Urothelium cell line (cell line): Measurements from ENCODE around the gene MED13.
"Not testable (repeated sequence)": the region's sequence is repeated elsewhere in the genome, so short reads cannot be mapped to it uniquely, and the experiment has no call there.

Experiments used
- DNase-seq: peaks from one replicate; pipeline ENCODE4 v3.0.0; 2011; ENCODE audit warnings: low spot score, mixed read lengths
- FAIRE-seq: peaks from 2 replicates; lab custom pipeline; 2011; peaks lifted over from hg19 to GRCh38; lab: Jason Lieb, UNC

Gene MED13

DNA sequence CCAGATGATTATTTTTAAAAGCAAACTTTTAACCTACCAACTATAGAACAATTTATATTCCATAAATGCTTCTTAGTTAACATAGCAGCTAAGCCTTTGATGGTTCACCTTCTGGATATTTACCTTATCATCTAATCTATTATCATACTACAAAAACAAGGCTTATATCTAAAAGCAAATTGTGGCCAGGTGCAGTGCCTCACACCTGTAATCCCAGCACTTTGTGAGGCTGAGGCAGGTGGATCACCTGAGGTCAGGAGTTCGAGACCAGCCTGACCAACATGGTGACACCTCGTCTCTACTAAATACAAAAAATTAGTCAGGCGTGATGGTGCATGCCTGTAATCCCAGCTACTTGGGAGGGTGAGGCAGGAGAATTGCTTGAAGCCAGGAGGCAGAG, 61.9 kb downstream of the MED13 start:
- FAIRE-seq, DNase-seq: not testable (repeated sequence)

DNA sequence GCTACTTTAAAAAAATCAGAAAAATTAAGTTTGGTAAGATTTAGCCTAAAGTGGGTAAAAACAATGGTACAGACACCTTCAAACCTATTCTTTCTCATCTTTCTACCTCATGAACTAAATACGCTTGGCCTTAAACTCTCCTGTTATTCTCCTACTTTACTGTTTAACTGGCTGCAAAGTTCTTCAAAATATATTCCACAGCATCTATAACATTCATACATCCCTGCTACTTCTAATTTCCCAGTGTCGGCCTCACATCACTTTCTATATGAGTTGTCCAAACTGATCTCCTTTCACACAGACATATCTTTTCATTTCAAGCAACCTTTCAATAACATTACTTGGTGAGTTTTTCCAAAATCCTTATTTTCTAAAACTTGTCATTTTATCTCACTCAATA, 64.0 kb downstream of the MED13 start:
- DNase-seq, result no peak
- FAIRE-seq, result no peak

- DNase-seq (no peak), FAIRE-seq (no peak)
Measured at GRCh38 chr17:62000186-62000585, 64.9 kb downstream of the MED13 start.

DNA sequence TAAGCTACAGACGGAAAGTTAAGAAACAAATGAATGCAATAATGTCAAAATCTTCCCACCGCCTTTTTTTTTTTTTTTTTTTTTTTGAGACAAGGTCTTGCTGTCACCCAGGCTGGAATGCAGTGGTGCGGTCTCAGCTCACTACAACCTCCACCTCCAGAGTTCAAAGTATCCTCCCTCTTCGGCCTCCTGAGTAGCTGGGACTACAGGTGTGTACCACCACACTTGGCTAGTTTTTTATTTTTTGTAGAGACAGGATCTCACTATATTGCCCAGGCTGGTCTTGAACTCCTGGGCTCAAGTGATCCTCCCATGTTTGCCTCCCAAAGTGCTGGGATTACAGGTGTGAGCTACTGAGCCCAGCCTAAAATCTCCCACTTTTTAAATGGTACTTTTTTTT, 66.5 kb downstream of the MED13 start:
- not testable (repeated sequence) for FAIRE-seq, DNase-seq

GRCh38 chr17:61997664-61998063, 67.4 kb downstream of the MED13 start:
- FAIRE-seq, result no peak

DNA sequence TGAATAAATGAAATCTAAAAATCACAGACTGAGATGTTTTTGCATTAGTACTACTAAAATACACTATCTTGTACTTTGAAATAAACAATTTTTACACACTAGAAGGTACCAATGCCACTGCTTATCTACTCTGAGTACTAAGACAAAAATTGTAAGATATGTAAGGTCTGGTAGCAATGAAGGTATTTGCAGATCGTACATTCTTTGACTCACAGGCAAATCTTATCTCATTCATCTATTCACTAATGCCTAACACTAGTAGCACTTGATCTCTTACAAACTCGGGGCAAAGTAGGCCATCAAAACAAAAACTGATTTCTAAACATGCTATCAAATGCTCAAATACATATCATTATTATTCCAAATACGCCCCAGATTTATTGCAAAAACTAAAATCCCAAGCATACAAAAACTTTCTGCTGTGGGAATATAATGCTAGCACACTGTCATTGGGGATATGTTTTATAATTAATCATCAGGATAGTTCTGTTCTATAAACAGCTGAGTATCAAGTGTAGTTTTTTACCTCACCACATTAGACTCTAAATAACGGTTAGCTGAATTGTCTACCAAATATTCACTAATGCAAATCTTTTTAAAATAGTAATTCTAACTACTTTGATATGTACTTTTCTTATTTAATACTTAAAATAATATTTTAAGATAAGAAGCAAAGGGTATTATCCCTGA, 68.0 kb downstream of the MED13 start:
- DNase-seq (no peak), FAIRE-seq (peak; percentile 23)

More at GRCh38 chr17:61997664-61998063, 67.4 kb downstream of the MED13 start:
- no peak for DNase-seq

DNA sequence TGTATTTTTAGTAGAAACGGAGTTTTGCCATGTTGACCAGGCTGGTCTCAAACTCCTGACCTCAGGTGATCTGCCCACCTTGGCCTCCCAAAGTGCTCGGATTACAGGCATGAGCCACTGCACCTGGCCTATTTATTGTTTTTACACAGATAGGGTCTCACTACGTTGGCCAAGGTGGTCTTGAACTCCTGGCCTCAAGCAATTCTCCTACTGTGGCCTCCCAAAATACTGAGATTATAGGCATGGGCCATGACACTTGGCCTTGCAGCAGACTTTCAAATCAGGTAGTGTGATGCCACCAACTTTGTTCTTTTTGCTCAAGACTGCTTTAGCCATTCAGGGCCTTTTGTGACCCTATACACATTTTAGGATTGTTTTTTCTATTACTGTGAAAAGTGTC, 75.6 kb downstream of the MED13 start:
- FAIRE-seq (no peak), DNase-seq (no peak)

DNA sequence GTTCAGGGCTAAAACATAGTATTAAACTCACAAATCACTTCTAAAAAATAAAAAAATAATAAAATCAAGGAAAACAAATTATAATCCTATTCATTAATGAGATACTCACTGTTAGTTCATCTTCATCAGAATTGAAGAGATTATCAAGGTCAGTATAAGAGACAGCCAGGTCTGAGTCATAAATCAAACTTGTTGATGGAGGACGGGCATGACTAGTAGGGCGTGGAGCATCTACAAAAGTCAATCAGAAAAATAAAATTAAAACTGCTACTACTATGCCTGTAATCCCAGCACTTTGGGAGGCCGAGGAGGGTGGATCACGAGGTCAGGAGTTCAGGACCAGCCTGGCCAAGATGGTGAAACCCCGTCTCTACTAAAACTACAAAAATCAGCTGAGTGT, 78.2 kb downstream of the MED13 start:
- FAIRE-seq, result no peak

GRCh38 chr17:61984821-61985220, 80.3 kb downstream of the MED13 start:
- DNase-seq (no peak), FAIRE-seq (no peak)

More for the DNA sequence above, 78.2 kb downstream of the MED13 start:
- DNase-seq, result no peak

DNA sequence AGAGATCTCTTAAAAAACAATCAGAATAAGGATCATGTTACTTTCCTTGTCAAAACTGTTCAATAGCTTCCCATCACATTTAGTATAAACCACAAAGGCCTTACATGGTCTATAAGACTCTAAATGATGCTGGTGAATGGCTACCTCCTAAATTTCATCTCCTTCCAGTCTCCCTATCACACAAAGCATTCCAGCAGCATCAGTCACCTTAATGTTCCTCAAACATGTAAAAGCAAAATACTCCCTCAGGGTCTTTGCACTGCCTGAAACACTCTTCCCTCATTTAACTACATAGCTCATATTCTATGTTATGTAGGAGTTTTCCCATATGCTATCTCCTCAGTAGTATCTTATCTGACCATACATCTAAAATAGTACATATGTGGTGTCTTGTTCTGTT, 83.8 kb downstream of the MED13 start:
- DNase-seq (no peak), FAIRE-seq (no peak)

DNA sequence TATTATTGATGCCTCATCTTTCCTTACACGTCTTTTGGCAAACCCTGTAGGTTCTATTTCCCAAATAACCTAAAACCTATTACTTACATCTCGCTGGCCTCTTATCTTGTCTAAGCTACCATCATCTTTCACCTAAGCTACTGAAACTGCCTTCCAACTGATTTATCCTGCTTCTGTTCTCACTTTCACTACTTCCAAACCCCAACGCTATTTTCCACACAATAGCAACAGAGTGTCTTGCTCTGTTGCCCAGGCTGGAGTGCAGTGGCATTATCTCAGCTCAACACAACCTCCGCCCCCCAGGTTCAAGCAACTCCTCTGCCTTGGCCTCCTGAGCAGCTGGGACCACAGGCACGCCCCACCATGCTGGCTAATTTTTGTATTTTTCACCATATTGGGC, 84.5 kb downstream of the MED13 start:
- DNase-seq (no peak), FAIRE-seq (no peak)

DNA sequence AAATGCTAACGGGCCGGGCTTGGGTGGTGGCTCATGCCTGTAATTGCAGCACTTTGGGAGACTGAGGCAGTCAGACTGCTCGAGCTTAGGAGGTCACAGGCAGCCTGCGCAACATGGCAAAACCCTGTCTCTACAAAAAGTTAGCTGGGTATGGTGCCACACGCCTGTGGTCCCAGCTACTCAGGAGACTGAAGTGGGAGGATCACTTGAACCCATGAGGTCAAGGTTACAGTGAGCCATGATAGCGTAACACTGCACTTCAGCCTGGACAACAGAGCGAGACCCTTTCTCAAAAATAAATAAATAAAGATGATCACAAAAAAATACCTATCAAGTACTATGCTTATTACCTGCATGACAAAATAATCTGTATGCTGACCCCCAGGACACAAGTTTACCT, 91.0 kb downstream of the MED13 start:
- DNase-seq (no peak), FAIRE-seq (no peak)

DNA sequence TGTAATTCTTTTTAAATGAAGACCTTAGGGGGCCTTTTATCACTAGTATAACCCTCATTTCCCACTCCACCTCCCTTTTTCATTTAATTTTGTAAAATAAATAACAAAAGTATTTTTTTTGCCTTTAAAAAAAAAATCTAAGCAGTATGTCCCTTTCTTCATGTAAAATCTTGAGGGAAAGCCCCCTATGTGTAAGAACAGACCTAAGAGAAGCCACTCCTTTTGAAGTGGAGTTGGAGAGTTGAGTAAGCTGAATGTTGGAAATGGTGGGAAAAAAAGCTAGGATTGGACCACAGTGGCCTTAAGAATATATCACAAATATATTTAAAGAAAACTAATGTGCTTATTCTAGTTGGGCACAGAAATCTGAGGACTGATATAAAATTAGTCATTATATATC, 92.8 kb downstream of the MED13 start:
- FAIRE-seq (no peak), DNase-seq (no peak)

DNA sequence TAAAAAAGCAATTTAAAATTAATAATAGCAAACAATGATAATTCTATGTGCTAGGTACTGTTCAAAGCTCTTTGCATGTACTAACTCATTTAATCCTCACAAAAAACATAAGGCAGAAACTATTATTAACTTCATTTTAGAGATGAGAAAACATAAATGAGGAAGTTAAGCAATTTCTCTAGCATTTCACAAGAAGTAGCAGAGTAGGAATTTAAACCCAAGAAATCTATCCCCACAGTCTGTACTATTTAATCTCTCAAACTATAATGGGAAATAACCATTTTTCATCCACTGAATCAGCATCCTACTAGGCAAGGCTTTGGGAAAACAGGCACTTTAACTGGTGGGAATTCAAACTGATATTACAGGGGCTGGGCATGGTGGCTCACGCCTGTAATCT, 95.0 kb downstream of the MED13 start:
- no peak for DNase-seq

DNA sequence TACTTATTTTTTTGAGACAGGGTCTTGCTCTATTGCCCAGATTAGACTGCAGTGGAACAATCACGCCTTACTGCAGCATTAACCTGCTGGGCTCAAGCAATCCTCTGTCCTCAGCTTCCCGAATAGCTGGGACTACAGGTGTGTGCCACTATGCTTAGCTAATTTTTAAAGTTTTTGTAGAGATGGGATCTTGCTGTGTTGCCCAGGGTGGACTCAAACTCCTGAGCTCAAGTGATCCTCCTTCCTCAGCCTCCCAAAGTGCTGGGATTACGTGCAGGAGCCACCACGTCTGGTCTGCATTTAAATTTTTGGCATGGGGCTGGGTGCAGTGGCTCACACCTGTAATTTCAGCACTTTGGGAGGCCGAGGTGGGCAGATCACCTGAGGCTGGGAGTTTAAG, 96.3 kb downstream of the MED13 start:
- DNase-seq, result no peak

More for the DNA sequence above, 95.0 kb downstream of the MED13 start:
- no peak for FAIRE-seq

GRCh38 chr17:61967729-61968128, 97.3 kb downstream of the MED13 start:
- no peak for DNase-seq
- FAIRE-seq, result peak; percentile 40

More for the DNA sequence above, 96.3 kb downstream of the MED13 start:
- FAIRE-seq, result peak; percentile 23

GRCh38 chr17:61966191-61966590, 98.9 kb downstream of the MED13 start:
- FAIRE-seq (no peak), DNase-seq (no peak)

GRCh38 chr17:61955619-61956018, 109.5 kb downstream of the MED13 start:
- DNase-seq (no peak), FAIRE-seq (no peak)

DNA sequence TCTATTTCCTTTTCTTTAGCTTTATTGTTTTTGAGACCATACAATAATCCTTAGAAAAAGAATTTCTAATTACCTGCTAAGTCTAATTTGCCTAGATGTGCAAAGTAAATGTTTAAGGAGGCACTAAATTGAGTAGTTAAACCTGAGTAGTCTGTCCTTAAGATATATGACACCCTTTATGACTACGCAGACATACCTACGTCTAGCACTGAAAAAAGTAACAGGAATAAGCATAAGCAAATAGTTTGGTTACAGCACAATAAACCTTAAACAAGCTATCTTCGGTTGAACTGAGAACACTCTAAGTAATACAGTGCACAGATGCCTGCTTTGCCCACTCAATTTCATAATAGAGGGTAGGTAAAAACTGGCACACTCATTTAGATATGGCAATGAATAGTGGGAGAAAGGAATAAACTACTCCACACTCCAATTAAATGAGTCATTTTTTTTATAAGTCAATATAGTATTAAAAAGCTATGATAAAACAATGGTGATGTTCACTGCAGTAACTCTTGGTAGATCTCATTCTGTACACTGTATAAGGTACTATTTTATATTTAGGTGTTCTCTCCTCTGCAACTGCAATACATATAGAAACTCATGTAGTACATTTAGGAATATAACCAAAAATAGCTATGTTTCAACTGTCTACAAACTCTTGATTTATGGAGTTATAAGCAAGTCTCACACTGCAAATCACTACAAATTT, 117.6 kb downstream of the MED13 start:
- DNase-seq (no peak), FAIRE-seq (peak; percentile 61)

DNA sequence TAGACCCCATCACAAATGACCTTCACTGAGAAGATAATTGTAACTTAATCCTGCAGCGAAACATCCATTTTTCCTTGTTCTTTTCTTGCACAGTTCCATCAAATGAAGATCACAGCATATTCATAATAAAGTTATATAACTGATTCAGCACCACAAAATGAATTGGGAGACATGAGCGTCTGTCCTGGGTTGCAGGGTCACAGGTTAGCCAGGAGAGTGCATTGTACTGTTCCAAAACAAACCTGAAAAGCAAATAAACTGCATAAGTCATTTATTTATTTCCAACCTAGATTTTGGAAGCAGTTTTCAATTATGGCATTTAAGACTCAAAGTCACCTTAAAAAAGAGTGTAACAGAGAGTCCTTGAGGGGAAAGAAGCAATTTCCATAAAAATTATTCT, 118.7 kb downstream of the MED13 start:
- FAIRE-seq (no peak), DNase-seq (no peak)

DNA sequence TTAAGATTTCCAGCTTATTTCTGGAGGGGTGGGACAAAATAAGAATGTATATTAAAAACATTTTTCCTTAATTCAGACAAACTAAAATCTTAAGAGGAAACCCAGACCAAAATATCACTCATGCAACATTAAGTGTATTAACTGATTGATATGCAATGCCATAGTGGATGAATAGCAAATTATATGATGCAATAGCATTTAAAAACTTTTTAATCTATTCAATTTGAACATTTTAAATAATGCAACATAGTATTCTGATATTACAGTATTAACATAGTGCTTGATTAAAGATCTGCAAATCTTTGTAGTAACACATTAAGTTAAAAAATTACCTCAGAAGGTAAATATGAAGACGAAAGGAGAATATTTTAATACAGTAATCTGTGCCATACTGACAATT, 122.0 kb downstream of the MED13 start:
- DNase-seq (no peak), FAIRE-seq (no peak)

- no peak for FAIRE-seq
- no peak for DNase-seq
Measured at GRCh38 chr17:61942085-61942484, 123.0 kb downstream of the MED13 start.

DNA sequence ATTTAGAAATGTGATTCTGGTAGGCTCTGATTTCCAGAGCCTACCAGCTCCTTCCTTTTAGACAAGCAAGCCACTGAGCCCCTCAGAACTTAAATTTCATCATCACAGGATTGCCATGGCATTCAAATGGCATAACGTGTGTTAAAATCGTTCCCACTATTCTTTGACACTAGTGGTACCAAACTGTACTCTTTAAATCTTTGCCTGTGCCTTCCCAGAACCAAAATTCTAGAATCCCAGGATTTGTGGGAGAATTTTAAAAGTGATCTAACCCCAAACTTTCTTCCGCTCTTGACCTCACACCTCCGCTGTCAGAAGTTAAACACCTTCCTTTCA, 137.0 kb downstream of the MED13 start:
- DNase-seq, result no peak
- FAIRE-seq, result no peak
